ENCODE results near the gene LRP1B. TPM values are rescaled to one million over a fixed set of nuclear protein-coding genes. Genes with fewer than 3 reads are reported as not detected.
"Not testable (repeated sequence)": the region's sequence is repeated elsewhere in the genome, so short reads cannot be mapped to it uniquely, and the experiment has no call there.

LRP1B gene
- total RNA-seq, 2 donors from 2014 or later: 0.91 to 1.2 TPM

GRCh38 chr2:141182246-141182645 lies 948.6 kb downstream of the LRP1B start:
- DNase-seq (ENCODE audit: low spot score): no peak
- no peak for TF ChIP-seq CTCF (IDR thresholded peaks at IDR 0.05)
- TF ChIP-seq POLR2A (IDR thresholded peaks at IDR 0.05): no peak
- TF ChIP-seq POLR2AphosphoS5 (IDR thresholded peaks at IDR 0.05): no peak
- intact Hi-C loops (cut with DNase I): no loop called here
- Histone ChIP-seq H3K27ac (no peak overlapping the region), H3K9me3 (no peaks in the 10 kb centered on the region), H3K27me3 (replicated peaks; ENCODE audit: insufficient read depth) (no peaks in the 10 kb centered on the region), H3K36me3 (no peaks in the 10 kb centered on the region), H3K4me3 (no peak overlapping the region), H3K4me1 (replicated peaks) (no peaks in the 10 kb centered on the region)
- WGBS: 100% methylated on average over 1 of the region's 1 CpG

GRCh38 chr2:141169117-141169516 lies 961.7 kb downstream of the LRP1B start:
- H3K4me3 ChIP-seq; H3K27me3 ChIP-seq (replicated peaks; ENCODE audit: insufficient read depth); H3K4me1 ChIP-seq (replicated peaks); H3K9me3 ChIP-seq; H3K27ac ChIP-seq; DNase-seq (ENCODE audit: low spot score); intact Hi-C loops (cut with DNase I); H3K36me3 ChIP-seq: not testable (repeated sequence)
- 94% methylated on average over 2 of the region's 2 CpGs for WGBS

GRCh38 chr2:141162314-141162713 lies 968.5 kb downstream of the LRP1B start:
- Histone ChIP-seq H3K27me3 (replicated peaks; ENCODE audit: insufficient read depth) (no peaks in the 10 kb centered on the region), H3K9me3 (no peaks in the 10 kb centered on the region), H3K4me3 (no peak overlapping the region), H3K4me1 (replicated peaks) (no peaks in the 10 kb centered on the region), H3K27ac (no peak overlapping the region), H3K36me3 (no peaks in the 10 kb centered on the region)
- no peak for TF ChIP-seq POLR2AphosphoS5 (IDR thresholded peaks at IDR 0.05)
- no peak for TF ChIP-seq POLR2A (IDR thresholded peaks at IDR 0.05)
- TF ChIP-seq CTCF (IDR thresholded peaks at IDR 0.05): no peak
- WGBS: 48% methylated on average over 3 of the region's 3 CpGs
- no peak for DNase-seq (ENCODE audit: low spot score)
- intact Hi-C loops (cut with DNase I): no loop called here

GRCh38 chr2:141151611-141152286 lies 979.1 kb downstream of the LRP1B start:
- H3K27ac ChIP-seq: no peak overlapping the region
- DNase-seq (ENCODE audit: low spot score): no peak
- no peak overlapping the region for H3K4me3 ChIP-seq
- no peaks in the 10 kb centered on the region for H3K9me3 ChIP-seq
- H3K36me3 ChIP-seq: no peaks in the 10 kb centered on the region
- intact Hi-C loops (cut with DNase I): no loop called here
- no peaks in the 10 kb centered on the region for H3K27me3 ChIP-seq (replicated peaks; ENCODE audit: insufficient read depth)
- H3K4me1 ChIP-seq (replicated peaks): no peaks in the 10 kb centered on the region
- no peak for TF ChIP-seq CTCF (IDR thresholded peaks at IDR 0.05)
- no peak for TF ChIP-seq POLR2A (IDR thresholded peaks at IDR 0.05)
- no peak for TF ChIP-seq POLR2AphosphoS5 (IDR thresholded peaks at IDR 0.05)
- WGBS: 75% methylated on average over 3 of the region's 3 CpGs

- TF ChIP-seq POLR2A (IDR thresholded peaks at IDR 0.05) (no peak), POLR2AphosphoS5 (IDR thresholded peaks at IDR 0.05) (no peak), CTCF (IDR thresholded peaks at IDR 0.05) (no peak)
- Histone ChIP-seq H3K4me3 (no peak overlapping the region), H3K36me3 (no peaks in the 10 kb centered on the region), H3K9me3 (no peaks in the 10 kb centered on the region), H3K27me3 (replicated peaks; ENCODE audit: insufficient read depth) (no peaks in the 10 kb centered on the region), H3K4me1 (replicated peaks) (no peaks in the 10 kb centered on the region), H3K27ac (no peak overlapping the region)
- no peak for DNase-seq (ENCODE audit: low spot score)
- 93% methylated on average over 3 of the region's 3 CpGs for WGBS
- intact Hi-C loops (cut with DNase I): no loop called here
Measured at GRCh38 chr2:141142025-141142424, 988.8 kb downstream of the LRP1B start.
